K562 (cell line): ENCODE data around the gene ASIC1. TPM values are rescaled to one million over a fixed set of nuclear protein-coding genes. Genes with fewer than 3 reads are reported as not detected.

Experiments used
- ARID1B ChIP-seq: fragments of 450-650 bp; IDR thresholded peaks from 2 replicates; pipeline ENCODE4 v1.6.1; 2016; ENCODE audit warnings: antibody characterized with exemption, mild to moderate bottlenecking, inconsistent platforms
- ARNT ChIP-seq, 2 experiments: fragments of 450-650 bp; IDR thresholded peaks; 2 replicates each; pipeline ENCODE4 v1.6.1; 2016; ENCODE audit warnings: mild to moderate bottlenecking in 1 of 2
- CBX3 ChIP-seq, 2 experiments: IDR thresholded peaks; 1 replicate in 1 of 2; 2 replicates in 1 of 2; pipeline ENCODE4 v1.6.1; 2012; ENCODE audit warnings: inconsistent platforms in 2 of 2, low read length in 2 of 2, borderline replicate concordance in 1 of 2, control low read depth in 1 of 2
- CXXC5 ChIP-seq: fragments of 250-450 bp; sonication (Bioruptor Pico); IDR thresholded peaks from 2 replicates; pipeline ENCODE4 v1.8.0; 2022; ENCODE audit warnings: inconsistent platforms, mild to moderate bottlenecking, moderate library complexity
- E2F3 ChIP-seq: fragments of 250-450 bp; sonication (Bioruptor Pico); IDR thresholded peaks from 2 replicates; pipeline ENCODE4 v1.4.0; 2020; ENCODE audit warnings: mild to moderate bottlenecking
- EGR1 ChIP-seq: fragments of 450-650 bp; conservative IDR thresholded peaks from 2 replicates; pipeline ENCODE4 v1.6.1; 2017; ENCODE audit warnings: mild to moderate bottlenecking
- FOS ChIP-seq: IDR thresholded peaks from 3 replicates; pipeline ENCODE4 v1.6.1; 2011; ENCODE audit not compliant: insufficient read length; ENCODE audit errors: extremely low read depth
- FOXP1 ChIP-seq: sonication (generic); formaldehyde crosslinking; IDR thresholded peaks from 2 replicates; pipeline ENCODE4 v1.8.0; 2022; ENCODE audit warnings: mild to moderate bottlenecking, missing genetic modification reagents
- GABPB2 ChIP-seq: fragments of 250-450 bp; sonication (Bioruptor Pico); conservative IDR thresholded peaks from 2 replicates; pipeline ENCODE4 v1.5.1; 2021; ENCODE audit warnings: mild to moderate bottlenecking
- GATAD2A ChIP-seq: fragments of 450-650 bp; IDR thresholded peaks from 2 replicates; pipeline ENCODE4 v1.6.1; 2017
- HEY1 ChIP-seq: fragments of 250-450 bp; sonication (Bioruptor Pico); IDR thresholded peaks from 2 replicates; pipeline ENCODE4 v1.5.0; 2020; ENCODE audit warnings: mild to moderate bottlenecking, moderate library complexity, borderline replicate concordance
- L3MBTL2 ChIP-seq: fragments of 450-650 bp; IDR thresholded peaks from 2 replicates; pipeline ENCODE4 v1.6.1; 2016; ENCODE audit warnings: mild to moderate bottlenecking, moderate library complexity
- MAX ChIP-seq: sonication (generic); formaldehyde crosslinking; IDR thresholded peaks from 2 replicates; pipeline ENCODE4 v1.9.0; 2022; ENCODE audit warnings: mild to moderate bottlenecking, missing genetic modification reagents
- MITF ChIP-seq: IDR thresholded peaks from 2 replicates; pipeline ENCODE4 v1.6.1; 2014; ENCODE audit warnings: antibody characterized with exemption
- PHB2 ChIP-seq: fragments of 450-650 bp; IDR thresholded peaks from 2 replicates; pipeline ENCODE4 v1.6.1; 2017; ENCODE audit warnings: low read depth
- RFX1 ChIP-seq: fragments of 450-650 bp; IDR thresholded peaks from 2 replicates; pipeline ENCODE4 v1.6.1; 2016; ENCODE audit warnings: mild to moderate bottlenecking, moderate library complexity
- SMARCA5 ChIP-seq: fragments of 450-650 bp; IDR thresholded peaks from 2 replicates; pipeline ENCODE4 v1.6.1; 2016
- SP2 ChIP-seq: IDR thresholded peaks from 2 replicates; pipeline ENCODE4 v1.6.1; 2011; ENCODE audit warnings: mild to moderate bottlenecking, low read depth, low read length, moderate library complexity; ENCODE audit not compliant: poor library complexity, severe bottlenecking; ENCODE audit errors: extremely low read depth
- TEAD2 ChIP-seq: fragments of 450-650 bp; IDR thresholded peaks from 2 replicates; pipeline ENCODE4 v1.6.1; 2016; ENCODE audit warnings: missing genetic modification characterization, control low read depth, missing compliant biosample characterization
- ZBTB26 ChIP-seq: fragments of 450-650 bp; formaldehyde crosslinking; IDR thresholded peaks from 2 replicates; pipeline ENCODE4 v1.4.0; 2022; ENCODE audit warnings: missing genetic modification characterization
- ZNF133 ChIP-seq: fragments of 250-450 bp; sonication (Bioruptor Pico); IDR thresholded peaks from 2 replicates; pipeline ENCODE4 v1.4.0; 2020; ENCODE audit warnings: mild to moderate bottlenecking
- ZNF232 ChIP-seq: sonication (generic); formaldehyde crosslinking; IDR thresholded peaks from 2 replicates; pipeline ENCODE4 v1.8.0; 2022; ENCODE audit warnings: mild to moderate bottlenecking, missing genetic modification reagents
- polyA plus RNA-seq, 8 experiments: library from polyadenylated mRNA; depleted of rRNA in 4 of 8; stranded (reverse) in 5 of 8; unstranded in 3 of 8; fragments of >200 nt; fragmentation: Nextera tagmentation in 2 of 8; fragmentation: Illumina TruSeq in 1 of 8; extraction: Ambion mirVana in 2 of 8; extraction: Trizol in 1 of 8; gene quantifications; 2 replicates each; pipeline versions ENCODE4 v1.2.1 to v1.2.3, GENCODE V29; 2011 to 2014; ENCODE audit warnings: inconsistent platforms in 1 of 8, missing spikeins in 1 of 8
- total RNA-seq, 7 experiments: library from RNA; depleted of rRNA in 6 of 7; stranded (reverse); fragments of >200 nt in 6 of 7; fragmentation: Illumina TruSeq in 2 of 7; extraction: Trizol in 2 of 7; gene quantifications; 2 replicates each; pipeline versions ENCODE4 v1.2.1 to v1.2.3, GENCODE V29; 2011 to 2021; ENCODE audit warnings: low replicate concordance in 1 of 7
- TF ChIP-seq, protein P1 (sequence below): fragments of 450-650 bp; IDR thresholded peaks from 2 replicates; pipeline ENCODE4 v1.6.1; 2016; ENCODE audit warnings: missing biosample characterization, missing genetic modification characterization
- TF ChIP-seq, protein P2 (sequence below): sonication (generic); formaldehyde crosslinking; IDR thresholded peaks from 2 replicates; pipeline ENCODE4 v1.5.0; 2020; ENCODE audit warnings: missing genetic modification reagents
- TF ChIP-seq, protein P3 (sequence below), 2 experiments: IDR thresholded peaks; 2 replicates each; pipeline ENCODE4 v1.6.1; 2011; ENCODE audit warnings: borderline replicate concordance in 1 of 2, control low read depth in 1 of 2, low read depth in 1 of 2, low read length in 1 of 2, mild to moderate bottlenecking in 1 of 2, mixed read lengths in 1 of 2, moderate library complexity in 1 of 2; ENCODE audit not compliant: insufficient read depth in 1 of 2, insufficient read length in 1 of 2, poor library complexity in 1 of 2, severe bottlenecking in 1 of 2; ENCODE audit errors: extremely low read depth in 1 of 2

ASIC1 gene
- total and polyA plus RNA-seq, 9 of the 15 experiments (the other 6 are each of a cell fraction or from before 2014, with no cell fraction given), result 0.01 to 1.7 (median 0.45) TPM

DNA sequence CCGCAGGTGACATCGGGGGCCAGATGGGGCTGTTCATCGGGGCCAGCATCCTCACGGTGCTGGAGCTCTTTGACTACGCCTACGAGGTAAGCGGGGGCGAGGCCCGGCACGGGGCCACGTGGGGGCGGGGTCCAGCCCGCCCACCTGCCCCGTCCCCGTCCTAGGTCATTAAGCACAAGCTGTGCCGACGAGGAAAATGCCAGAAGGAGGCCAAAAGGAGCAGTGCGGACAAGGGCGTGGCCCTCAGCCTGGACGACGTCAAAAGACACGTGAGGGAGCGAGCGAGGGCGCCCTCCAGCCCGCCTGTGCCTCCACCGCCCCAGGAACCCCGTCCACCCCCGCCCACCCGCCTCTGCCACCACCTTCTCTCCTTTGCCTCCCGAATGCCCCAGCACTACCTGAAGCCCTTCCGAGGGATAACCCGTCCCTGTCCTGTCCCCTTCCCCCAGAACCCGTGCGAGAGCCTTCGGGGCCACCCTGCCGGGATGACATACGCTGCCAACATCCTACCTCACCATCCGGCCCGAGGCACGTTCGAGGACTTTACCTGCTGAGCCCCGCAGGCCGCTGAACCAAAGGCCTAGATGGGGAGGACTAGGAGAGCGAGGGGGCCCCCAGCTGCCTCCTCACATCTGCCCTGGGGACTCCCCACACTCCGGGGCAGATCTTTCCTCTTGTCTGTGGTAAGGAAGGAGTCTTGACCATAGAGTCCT, 23.9 kb downstream of the ASIC1 start (continued):
- TF ChIP-seq ZNF133 (CRISPR knock-in tag), result no peak
- TF ChIP-seq ARID1B, result no peak
- no peak for TF ChIP-seq ZBTB26 (CRISPR knock-in tag)
- no peak for TF ChIP-seq SMARCA5
- TF ChIP-seq MITF, result no peak
- TF ChIP-seq CBX3 (IDR thresholded peaks at IDR 0.05; ENCODE audit: borderline replicate concordance in 1 of 2, low read length in 2 of 2), result no peak
- no peak for TF ChIP-seq ARNT (IDR thresholded peaks at IDR 0.05)
- TF ChIP-seq, protein P1, sequence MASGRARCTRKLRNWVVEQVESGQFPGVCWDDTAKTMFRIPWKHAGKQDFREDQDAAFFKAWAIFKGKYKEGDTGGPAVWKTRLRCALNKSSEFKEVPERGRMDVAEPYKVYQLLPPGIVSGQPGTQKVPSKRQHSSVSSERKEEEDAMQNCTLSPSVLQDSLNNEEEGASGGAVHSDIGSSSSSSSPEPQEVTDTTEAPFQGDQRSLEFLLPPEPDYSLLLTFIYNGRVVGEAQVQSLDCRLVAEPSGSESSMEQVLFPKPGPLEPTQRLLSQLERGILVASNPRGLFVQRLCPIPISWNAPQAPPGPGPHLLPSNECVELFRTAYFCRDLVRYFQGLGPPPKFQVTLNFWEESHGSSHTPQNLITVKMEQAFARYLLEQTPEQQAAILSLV (tag), result no peak
- TF ChIP-seq GATAD2A, result no peak
- peak; percentile 62 for TF ChIP-seq L3MBTL2
- TF ChIP-seq FOXP1 (CRISPR knock-in tag), result no peak
- no peak for TF ChIP-seq RFX1
- TF ChIP-seq EGR1, result peak; percentile 92
- TF ChIP-seq E2F3 (CRISPR knock-in tag), result no peak
- no peak for TF ChIP-seq TEAD2 (tag)
- TF ChIP-seq, protein P2, sequence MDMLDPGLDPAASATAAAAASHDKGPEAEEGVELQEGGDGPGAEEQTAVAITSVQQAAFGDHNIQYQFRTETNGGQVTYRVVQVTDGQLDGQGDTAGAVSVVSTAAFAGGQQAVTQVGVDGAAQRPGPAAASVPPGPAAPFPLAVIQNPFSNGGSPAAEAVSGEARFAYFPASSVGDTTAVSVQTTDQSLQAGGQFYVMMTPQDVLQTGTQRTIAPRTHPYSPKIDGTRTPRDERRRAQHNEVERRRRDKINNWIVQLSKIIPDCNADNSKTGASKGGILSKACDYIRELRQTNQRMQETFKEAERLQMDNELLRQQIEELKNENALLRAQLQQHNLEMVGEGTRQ (CRISPR knock-in tag), result peak; percentile 39; the same call in 1 of the 2 replicates
- no peak for TF ChIP-seq FOS
- no peak for TF ChIP-seq CXXC5 (CRISPR knock-in tag)
- no peak for TF ChIP-seq ZNF232 (CRISPR knock-in tag)
- no peak for TF ChIP-seq GABPB2 (CRISPR knock-in tag)
- TF ChIP-seq SP2, result no peak
- no peak for TF ChIP-seq HEY1 (CRISPR knock-in tag)
- TF ChIP-seq PHB2, result no peak
- TF ChIP-seq MAX (CRISPR knock-in tag), result 0 out of 2 replicates have a peak, but pooled peaks have one; percentile 44
- TF ChIP-seq, protein P3, sequence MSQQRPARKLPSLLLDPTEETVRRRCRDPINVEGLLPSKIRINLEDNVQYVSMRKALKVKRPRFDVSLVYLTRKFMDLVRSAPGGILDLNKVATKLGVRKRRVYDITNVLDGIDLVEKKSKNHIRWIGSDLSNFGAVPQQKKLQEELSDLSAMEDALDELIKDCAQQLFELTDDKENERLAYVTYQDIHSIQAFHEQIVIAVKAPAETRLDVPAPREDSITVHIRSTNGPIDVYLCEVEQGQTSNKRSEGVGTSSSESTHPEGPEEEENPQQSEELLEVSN (IDR thresholded peaks at IDR 0.05; ENCODE audit: borderline replicate concordance in 1 of 2, extremely low read depth in 1 of 2, insufficient read depth in 1 of 2, insufficient read length in 1 of 2, low read depth in 1 of 2, low read length in 1 of 2, poor library complexity in 1 of 2, severe bottlenecking in 1 of 2), result peak; percentile 50 to 59
